Thyroid gland (tissue), 4 donors: ENCODE results near the gene PDF. TPM values are rescaled to one million over a fixed set of nuclear protein-coding genes. Genes with fewer than 3 reads are reported as not detected.

ENCODE experiments used
- DNase-seq, 2 donors: peaks; one replicate each; pipeline ENCODE4 v3.0.0-alpha.2; 2019
- H3K27ac ChIP-seq, 3 donors: fragments of 200-600 bp; sonication (generic); 1 replicate in 2 of 3; 2 replicates in 1 of 3; pipeline ENCODE4 v1.5.1; 2016 to 2019; ENCODE audit warnings: mild to moderate bottlenecking in 1 of 3, moderate library complexity in 1 of 3
- H3K27me3 ChIP-seq: fragments of 200-600 bp; sonication (generic); one replicate; pipeline ENCODE4 v1.5.1; 2019
- H3K36me3 ChIP-seq, 2 donors: fragments of 200-600 bp; sonication (generic); one replicate each; pipeline ENCODE4 v1.5.1; 2016 to 2019
- H3K4me1 ChIP-seq, 2 donors: fragments of 200-600 bp; sonication (generic); one replicate each; pipeline ENCODE4 v1.5.1; 2017 to 2019
- H3K4me3 ChIP-seq, 3 donors: fragments of 200-600 bp; sonication (generic); replicated peaks in 1 of 3; 1 replicate in 2 of 3; 2 replicates in 1 of 3; pipeline ENCODE4 v1.5.1; 2016; ENCODE audit warnings: mild to moderate bottlenecking in 1 of 3
- H3K9me3 ChIP-seq: fragments of 200-600 bp; sonication (generic); one replicate; pipeline ENCODE4 v1.5.1; 2017
- POLR2A ChIP-seq, 2 donors: fragments of 450-650 bp; IDR thresholded peaks; one replicate each; pipeline ENCODE4 v1.6.1; 2017; ENCODE audit warnings: antibody characterized with exemption in 2 of 2, mild to moderate bottlenecking in 2 of 2, moderate library complexity in 1 of 2
- WGBS, 2 donors: methylation state at CpG; one replicate each; pipeline ENCODE4 v1.1.5; 2017; 5-methylcytosine and 5-hydroxymethylcytosine counted together
- intact Hi-C: fragments of 100-400 bp; cut with DNase I; formaldehyde crosslinking; loops from one replicate; pipeline ENCODE4 v1.15.1; 2023
- total RNA-seq, 4 donors: library from RNA; depleted of rRNA; stranded (reverse); fragments of >200 nt; gene quantifications; one replicate each; pipeline ENCODE4 v1.2.3, GENCODE V29; 2016
- TF ChIP-seq, protein P1 (sequence below), 6 experiments: fragments of 200-600 bp in 3 of 6; fragments of 450-650 bp in 3 of 6; sonication (generic) in 3 of 6; IDR thresholded peaks; one replicate each; pipeline ENCODE4 v1.5.1; 2016 to 2019; ENCODE audit warnings: antibody characterized with exemption in 6 of 6, mild to moderate bottlenecking in 2 of 6, inconsistent platforms in 1 of 6, moderate library complexity in 1 of 6

Gene PDF
- total RNA-seq, 4 donors from 2014 or later = 35.2 to 57.0 (median 51.0) TPM

DNA sequence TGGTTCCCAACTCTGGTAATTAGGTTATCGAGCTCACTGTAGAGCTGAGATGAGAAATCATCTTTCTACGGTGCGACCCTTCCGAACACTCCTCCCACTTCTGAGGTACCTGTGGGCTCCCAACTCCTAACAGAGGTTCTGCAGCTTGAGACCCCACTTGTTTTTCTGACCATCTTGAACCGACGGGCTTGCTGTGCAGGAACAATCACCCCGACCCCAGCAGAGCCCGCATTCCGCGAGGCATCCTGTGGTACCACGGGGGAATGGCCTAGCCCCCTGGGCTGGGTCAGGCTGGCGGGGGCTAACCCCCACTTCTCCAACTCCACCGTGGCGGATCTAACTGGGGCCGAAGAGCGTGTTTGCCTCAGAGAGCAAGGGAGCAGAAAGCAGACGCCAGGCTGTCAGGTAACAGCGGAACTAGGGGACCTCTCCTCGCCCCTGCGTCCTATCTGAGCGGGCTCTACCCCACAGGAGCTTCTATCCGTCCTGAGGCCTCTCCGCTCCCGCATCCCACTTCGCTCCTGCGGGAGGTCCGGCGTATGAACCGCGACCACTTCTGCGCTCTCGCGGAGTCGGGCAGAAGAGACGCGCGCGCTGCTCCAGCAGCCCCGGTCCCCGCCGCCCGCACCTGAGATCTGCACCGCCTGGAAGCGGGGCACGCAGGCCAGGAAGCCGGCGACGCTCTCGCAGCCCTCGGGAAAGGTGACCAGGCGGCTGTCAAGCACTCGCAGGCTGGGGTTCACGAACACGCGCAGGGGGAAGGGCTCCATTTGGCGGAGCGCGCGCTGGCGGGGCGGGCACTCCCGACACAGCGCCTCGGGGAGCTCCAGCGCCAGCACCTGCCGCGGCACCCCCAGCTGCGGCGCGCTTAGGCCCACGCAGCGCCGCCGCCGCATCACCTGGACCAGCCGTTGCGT is 761 bp downstream of the PDF start:
- TF ChIP-seq, protein P1, sequence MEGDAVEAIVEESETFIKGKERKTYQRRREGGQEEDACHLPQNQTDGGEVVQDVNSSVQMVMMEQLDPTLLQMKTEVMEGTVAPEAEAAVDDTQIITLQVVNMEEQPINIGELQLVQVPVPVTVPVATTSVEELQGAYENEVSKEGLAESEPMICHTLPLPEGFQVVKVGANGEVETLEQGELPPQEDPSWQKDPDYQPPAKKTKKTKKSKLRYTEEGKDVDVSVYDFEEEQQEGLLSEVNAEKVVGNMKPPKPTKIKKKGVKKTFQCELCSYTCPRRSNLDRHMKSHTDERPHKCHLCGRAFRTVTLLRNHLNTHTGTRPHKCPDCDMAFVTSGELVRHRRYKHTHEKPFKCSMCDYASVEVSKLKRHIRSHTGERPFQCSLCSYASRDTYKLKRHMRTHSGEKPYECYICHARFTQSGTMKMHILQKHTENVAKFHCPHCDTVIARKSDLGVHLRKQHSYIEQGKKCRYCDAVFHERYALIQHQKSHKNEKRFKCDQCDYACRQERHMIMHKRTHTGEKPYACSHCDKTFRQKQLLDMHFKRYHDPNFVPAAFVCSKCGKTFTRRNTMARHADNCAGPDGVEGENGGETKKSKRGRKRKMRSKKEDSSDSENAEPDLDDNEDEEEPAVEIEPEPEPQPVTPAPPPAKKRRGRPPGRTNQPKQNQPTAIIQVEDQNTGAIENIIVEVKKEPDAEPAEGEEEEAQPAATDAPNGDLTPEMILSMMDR (IDR thresholded peaks at IDR 0.05) = no peak
- TF ChIP-seq POLR2A (IDR thresholded peaks at IDR 0.05) = no peak
- DNase-seq = peak; percentile 56 to 59
- peaks cover 24 to 37% of the 10 kb centered on the region in 2 donors for H3K36me3 ChIP-seq
- H3K4me3 ChIP-seq = peak overlapping the region; percentile 73 to 76 (median 76)
- intact Hi-C loops = loop anchor here (10.0 kb wide), 1 partner anchor 55 kb away; the partner anchor contains the start of gene TERF2
- no peaks in the 10 kb centered on the region for H3K27me3 ChIP-seq
- peak overlapping the region in 1 of 3 donors; percentile 90 for H3K27ac ChIP-seq
- 13 to 19% methylated on average over 19 to 25 of the region's 77 CpGs for WGBS, 2 donors
- H3K9me3 ChIP-seq = no peaks in the 10 kb centered on the region
- H3K4me1 ChIP-seq = peaks cover 40 to 58% of the 10 kb centered on the region in 2 donors

DNA sequence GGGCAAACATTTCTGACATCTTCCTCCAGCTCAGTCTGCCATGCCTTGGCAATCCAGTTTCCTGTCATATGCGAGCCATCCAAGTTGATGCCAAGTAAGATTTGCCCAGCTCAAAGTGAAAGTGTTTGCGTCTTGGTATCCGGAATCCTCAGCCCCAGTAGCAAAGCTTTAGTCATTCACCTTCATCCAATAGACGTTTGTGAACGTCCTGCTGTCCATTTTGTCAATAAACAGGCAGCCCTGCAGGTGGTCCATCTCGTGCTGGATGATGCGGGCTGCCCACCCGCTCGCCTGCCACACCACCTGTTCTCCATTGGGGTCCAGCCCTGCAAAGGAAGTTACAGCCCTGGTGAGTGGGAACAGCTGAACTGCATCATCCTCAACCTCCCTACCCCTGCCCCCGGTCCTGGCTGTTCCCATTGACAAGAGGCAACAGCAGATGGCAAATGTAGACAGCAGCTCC is 1.5 kb downstream of the PDF start:
- H3K9me3 ChIP-seq = no peaks in the 10 kb centered on the region
- no peak for DNase-seq
- H3K4me3 ChIP-seq = no peak overlapping the region
- intact Hi-C loops = no loop called here
- peaks cover 19 to 33% of the 10 kb centered on the region in 2 donors for H3K36me3 ChIP-seq
- H3K27me3 ChIP-seq = no peaks in the 10 kb centered on the region
- WGBS, 2 donors = 76 to 78% methylated on average over 10 of the region's 10 CpGs
- TF ChIP-seq, protein P1 (IDR thresholded peaks at IDR 0.05) = no peak
- TF ChIP-seq POLR2A (IDR thresholded peaks at IDR 0.05) = no peak
- H3K4me1 ChIP-seq = peaks cover 40 to 65% of the 10 kb centered on the region in 2 donors
- no peak overlapping the region for H3K27ac ChIP-seq

- Histone ChIP-seq H3K4me1 (peaks cover 40 to 67% of the 10 kb centered on the region in 2 donors), H3K4me3 (no peak overlapping the region), H3K27ac (peak overlapping the region in 2 of 3 donors; percentile 59 to 63), H3K36me3 (peaks cover 27 to 33% of the 10 kb centered on the region in 2 donors), H3K27me3 (no peaks in the 10 kb centered on the region), H3K9me3 (no peaks in the 10 kb centered on the region)
- WGBS, 2 donors = 89% methylated on average over 14 of the region's 14 CpGs
- DNase-seq = peak in 1 of 2 donors; percentile 27
- TF ChIP-seq, protein P1 (IDR thresholded peaks at IDR 0.05) = no peak
- intact Hi-C loops = no loop called here
These were observed 2.6 kb downstream of the PDF start for GRCh38 chr16:69327585-69328310.

GRCh38 chr16:69326172-69326873 is 4.1 kb downstream of the PDF start:
- TF ChIP-seq POLR2A (IDR thresholded peaks at IDR 0.05) = no peak
- TF ChIP-seq, protein P1 (IDR thresholded peaks at IDR 0.05) = no peak
- Histone ChIP-seq H3K36me3 (peaks cover 37 to 40% of the 10 kb centered on the region in 2 donors), H3K4me1 (peaks cover 40 to 67% of the 10 kb centered on the region in 2 donors), H3K9me3 (no peaks in the 10 kb centered on the region), H3K4me3 (no peak overlapping the region), H3K27me3 (no peaks in the 10 kb centered on the region), H3K27ac (peak overlapping the region; percentile 59 to 63 (median 59))
- intact Hi-C loops = no loop called here
- peak; percentile 75 to 83 for DNase-seq
- 39 to 43% methylated on average over 7 of the region's 7 CpGs for WGBS, 2 donors
